ENCODE measurements around the gene APOBEC3F.
"Not testable (repeated sequence)": the region's sequence is repeated elsewhere in the genome, so short reads cannot be mapped to it uniquely, and the experiment has no call there.

GRCh38 chr22:39020021-39020651 is 20.5 kb upstream of the APOBEC3F start:
- not testable (repeated sequence) for TF ChIP-seq CTCF (IDR thresholded peaks at IDR 0.05; ENCODE audit: borderline replicate concordance, extremely low read depth, low read length, poor library complexity, severe bottlenecking); EZH2 (IDR thresholded peaks at IDR 0.05; ENCODE audit: borderline replicate concordance, low read depth, low read length, severe bottlenecking)
